MV-4-11 (cell line): ENCODE results near the gene AHCYL1.
A peak's percentile ranks its signal among the peaks of the same experiment; 100 is the strongest.

ENCODE experiments used
- DNase-seq: peaks from one replicate; lab custom pipeline; 2025; lab: John Stamatoyannopoulos, UW

AHCYL1 gene

DNA sequence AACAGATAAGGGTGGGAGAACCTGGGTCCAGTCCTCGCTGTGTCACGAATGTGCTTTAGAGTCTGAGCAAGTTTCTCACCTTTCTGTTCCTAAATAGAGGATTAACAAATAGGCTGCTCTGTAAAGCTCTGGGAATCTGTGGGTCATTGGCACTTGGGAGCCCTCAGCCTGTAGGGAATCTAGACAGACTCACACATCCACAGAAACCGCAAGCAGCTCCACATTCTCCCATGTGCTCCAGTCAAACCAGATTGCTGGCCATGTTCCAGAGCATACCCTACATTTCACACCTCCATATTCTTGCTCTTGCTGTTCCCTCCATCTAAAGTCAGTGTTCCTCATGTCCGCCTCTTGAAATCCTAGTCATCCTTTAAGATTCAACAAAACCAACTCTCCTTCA is 7.8 kb upstream of the AHCYL1 start:
- DNase-seq = no peak

DNA sequence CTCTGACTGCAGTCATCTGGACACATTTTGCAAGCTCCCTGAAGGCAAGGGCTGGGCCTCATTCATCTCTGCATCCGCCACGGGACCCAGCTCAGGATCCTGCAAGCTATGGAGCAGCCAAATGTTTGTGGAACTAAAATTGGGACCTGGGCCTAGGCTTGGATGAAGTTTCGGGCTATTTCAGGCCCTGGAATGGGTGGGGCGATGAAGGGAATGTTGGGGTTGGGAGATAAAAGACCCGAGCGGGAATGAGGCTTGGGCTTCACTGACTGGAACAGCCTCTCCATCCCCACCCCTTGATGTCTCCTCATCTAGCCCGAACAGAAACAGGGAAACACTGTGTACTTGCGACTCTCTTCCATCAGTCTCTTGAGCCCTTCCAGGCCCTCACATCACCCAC is 7.3 kb upstream of the AHCYL1 start:
- DNase-seq = no peak

DNA sequence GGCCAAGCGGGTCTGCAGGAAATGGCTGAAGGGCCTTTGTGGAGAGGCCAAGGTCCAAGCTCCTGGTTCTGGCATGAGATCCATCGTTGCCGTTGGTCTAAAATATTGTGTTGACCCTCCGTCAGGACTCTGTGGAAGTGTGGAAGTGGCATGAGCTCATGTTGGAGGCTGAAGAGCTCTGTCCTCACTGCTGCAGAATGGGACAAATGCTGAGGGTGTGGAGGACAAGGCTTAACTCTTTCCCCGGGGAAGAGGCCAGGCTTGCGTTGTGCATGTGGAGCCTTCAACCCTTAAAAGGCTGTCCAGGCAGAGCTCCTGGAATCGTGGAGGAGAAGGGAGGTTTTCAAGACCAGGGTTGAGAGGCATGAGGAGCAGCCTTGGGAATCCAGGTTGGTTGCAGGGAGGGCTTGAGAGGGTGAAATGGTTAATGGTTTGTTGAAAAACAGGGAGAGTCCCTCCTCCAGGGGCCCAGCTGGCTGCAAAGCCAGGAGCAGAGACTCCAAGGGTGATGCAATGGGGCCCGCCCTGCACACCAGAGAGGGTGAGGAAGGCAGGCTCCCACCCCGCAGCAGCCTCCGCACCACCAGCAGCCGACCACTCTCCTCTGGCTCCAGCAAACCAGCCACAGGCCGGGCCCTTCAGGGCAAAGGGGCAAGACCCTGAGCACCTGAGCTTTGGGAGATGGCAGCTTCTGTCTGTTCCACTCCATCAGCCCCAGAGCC is 6.7 kb upstream of the AHCYL1 start:
- DNase-seq = peak; percentile 2

DNA sequence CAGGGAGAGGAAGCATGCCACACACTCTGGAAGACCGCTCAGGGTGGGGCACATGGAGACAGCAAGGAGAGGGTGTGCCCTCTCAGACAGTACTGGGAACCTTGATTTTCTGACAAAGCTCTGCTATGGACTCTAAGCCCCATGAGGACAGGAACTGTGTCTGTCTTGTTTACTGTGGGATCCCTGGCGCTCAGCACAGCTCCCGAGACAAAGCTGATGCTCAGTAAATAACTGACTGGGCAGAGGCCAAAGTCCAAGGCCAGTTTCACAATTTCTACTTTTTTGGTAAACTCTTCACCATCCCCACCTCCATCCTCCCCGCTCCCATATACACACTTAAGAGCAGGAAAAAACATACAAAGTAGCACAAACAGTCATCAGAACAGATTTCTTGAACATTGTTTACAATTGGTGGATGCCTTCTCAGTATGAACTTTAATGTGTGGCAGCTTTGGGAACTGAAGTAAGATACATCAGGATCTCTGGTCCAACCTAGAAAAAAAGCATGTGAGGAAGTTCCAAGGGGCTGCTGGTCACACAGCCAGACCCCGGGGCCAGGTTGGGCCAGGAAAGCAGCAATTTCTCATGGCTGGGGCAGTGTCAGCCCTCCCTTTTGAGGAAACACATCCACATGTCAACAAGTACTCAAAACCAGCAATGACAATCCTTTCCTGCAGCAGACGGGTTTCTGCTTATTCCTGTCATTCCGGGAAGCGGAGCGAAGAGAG is 5.6 kb upstream of the AHCYL1 start:
- no peak for DNase-seq

DNA sequence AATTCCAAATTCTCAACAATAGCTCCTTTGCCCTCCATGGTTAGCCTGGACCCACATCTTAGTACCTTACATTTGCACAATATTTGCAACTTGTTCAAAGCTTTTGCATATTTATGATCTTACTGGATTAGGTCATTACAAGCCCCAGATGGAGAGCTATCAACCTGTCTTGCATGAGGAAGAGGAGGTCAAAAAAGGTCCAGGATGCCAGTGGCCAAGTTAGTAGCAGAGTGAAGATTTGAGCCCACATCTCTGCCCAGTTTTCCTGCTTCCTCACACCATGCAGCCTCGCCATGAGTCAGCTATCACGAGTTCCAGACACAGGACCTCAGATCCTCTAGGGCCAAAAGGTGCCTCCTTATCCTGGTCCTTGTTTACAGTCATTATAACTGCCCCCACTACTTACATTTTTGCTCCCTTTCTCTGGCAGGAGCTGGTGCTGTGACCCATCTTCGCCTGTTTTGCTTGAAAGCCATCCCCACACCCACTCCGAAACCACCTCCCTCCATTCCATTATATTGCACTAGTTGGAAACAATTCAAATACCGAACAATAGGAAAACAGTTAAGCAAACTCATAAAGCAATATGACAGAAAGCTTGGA is 5.0 kb upstream of the AHCYL1 start:
- no peak for DNase-seq

DNA sequence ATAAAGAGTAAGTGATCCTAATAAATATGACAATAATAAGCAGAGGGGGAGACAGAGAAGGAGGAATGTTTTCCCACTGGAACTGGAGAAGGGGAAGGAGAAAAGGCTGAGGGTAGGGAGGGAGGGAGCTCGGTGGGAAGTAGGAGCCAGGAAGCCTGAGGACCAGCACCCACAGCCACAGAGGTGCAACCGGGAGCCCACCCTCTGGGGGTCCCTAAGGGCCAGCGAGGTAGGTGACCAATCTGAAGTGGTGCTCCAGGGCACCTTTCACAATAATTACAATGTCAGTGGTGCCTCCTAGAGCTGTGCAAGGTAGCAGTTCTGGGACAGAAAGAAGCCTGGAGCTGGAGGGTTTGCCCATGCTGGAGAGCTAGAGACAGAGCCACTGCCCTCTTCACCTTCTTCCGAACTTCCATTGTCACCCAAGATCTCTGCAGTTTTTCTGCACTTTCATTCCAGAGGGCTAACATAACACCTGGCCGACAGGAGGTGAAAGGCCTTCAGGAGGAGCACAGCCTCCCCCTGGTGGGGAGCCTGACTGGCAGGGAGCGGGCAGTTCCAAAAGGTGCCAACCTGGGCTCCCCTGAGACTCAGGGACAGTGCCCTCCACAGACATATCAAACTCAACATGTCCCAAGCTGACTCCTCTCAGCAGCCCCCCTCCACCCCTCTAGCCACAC is 4.1 kb upstream of the AHCYL1 start:
- no peak for DNase-seq

DNA sequence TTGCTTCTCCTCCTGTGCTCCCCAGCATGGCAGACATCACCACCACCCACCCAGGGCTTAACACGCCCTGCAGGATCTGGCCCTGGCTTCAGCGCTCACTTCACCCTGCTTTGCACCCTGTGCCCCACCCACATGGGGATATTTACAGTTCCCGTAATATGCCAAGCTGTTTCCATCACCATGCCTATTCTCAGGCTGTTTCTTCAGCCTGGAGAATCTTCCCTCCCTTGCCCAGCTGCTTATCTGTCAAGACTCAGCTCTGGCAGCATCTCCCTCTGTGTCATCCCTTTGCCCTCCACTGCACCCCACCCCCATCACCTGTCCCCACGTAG is 3.6 kb upstream of the AHCYL1 start:
- no peak for DNase-seq

DNA sequence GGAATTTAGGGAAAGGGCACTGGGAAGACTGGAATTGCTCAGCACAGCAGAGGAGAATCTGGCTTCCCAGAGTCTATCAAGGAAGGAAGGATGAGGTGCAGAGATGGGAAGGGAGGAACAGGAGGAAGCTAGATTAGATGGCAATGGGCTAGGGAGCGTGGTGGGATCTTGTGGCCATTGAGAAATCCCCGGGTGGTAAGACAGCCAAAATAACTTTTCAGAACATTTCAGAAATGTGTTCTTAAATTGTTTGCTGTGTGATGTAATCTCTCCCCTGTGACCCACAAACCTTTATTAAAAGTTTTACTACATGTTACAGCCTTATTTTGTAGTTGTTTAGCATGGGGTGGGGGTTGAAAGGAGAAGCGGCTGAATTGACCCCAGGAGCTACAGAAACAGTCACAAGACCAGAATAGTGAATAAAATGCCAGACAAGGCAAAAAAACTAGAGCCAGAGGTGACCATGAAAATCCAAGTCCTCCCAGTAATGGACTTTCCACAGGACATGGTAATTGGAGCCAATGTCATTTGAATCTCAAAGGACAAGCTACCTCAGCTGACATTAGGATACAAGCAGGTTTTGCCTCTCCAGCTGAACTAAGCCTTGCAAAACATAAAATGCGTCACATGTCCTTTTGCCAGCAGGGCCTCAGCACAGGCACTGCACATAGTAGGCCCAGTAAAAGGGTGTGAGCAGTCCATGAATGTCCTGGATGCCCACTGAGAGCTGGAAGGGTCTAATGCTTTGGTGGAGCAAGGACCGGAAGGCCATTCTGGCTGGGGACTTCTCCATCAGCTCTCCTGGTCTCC is 980 bp upstream of the AHCYL1 start:
- DNase-seq = peak; percentile 8

DNA sequence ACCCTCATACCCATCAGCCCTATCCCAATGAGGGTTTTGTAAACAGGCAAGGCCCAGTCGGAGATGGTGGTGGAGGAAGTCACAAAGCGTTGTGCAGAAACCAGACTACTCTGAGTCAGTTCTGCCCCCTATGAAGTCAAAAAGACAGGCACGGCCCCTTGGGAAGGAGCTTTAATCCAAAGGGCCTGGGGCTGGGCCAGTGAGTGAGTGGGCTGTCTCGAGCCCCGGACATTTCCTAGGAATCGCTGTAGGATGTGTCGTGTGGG is 442 bp upstream of the AHCYL1 start:
- peak; percentile 71 for DNase-seq

DNA sequence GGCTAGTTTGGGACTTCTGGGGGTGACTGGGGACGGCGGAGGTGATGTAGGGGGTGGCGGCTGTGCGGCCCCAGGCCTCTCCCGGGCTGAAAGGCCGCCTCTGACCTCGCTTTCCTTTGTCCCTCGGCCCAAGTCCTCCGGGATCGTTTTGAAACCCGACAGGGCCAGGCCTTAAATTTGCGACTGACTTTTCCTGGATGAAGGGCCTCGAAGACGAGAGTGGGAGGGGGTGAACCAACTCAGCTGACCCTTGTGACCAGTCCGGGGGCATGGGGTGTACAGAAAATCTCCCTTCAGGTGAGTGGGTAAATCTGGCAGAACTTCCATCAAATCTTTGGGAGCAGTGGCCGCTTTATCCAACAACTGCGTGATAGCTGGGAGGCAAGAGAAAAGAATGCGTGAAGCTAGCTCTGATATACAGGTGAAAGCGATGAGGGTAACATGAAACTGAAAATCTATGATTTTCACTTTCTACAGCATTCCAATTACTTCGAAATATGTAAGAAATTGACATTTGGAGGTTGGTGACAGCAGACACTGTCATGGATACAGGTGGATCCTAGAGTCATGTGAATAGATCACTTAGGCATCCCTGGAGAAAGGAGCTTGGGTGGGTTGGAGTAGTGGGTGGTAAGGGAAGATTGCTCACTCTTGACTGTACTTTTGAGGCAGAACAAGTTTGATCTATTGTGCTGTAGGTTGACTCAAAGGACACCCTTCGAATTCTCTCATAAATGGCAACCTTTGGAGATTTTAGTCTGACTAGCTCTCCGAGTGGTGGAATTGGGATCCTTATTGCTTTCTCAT is 885 bp downstream of the AHCYL1 start:
- DNase-seq = no peak

DNA sequence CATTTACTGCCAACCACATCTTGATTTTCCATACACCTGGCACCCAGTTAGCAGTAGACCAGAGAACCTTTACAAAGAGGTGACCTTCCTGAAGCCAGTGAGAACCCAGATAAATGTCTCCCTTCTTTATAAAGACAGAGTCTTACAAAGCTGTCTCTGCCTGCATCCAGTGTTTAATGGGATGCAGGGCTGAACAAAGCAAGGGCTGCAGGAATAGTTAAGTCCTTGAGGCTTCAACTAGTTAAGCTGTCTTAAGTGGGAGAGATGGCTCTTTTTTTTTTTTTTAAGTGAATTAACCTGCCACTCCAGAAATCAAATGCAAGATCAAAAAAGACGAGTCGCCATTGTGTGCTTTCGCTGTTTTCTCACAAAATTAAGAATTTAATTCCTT is 1.5 kb downstream of the AHCYL1 start:
- DNase-seq = no peak

DNA sequence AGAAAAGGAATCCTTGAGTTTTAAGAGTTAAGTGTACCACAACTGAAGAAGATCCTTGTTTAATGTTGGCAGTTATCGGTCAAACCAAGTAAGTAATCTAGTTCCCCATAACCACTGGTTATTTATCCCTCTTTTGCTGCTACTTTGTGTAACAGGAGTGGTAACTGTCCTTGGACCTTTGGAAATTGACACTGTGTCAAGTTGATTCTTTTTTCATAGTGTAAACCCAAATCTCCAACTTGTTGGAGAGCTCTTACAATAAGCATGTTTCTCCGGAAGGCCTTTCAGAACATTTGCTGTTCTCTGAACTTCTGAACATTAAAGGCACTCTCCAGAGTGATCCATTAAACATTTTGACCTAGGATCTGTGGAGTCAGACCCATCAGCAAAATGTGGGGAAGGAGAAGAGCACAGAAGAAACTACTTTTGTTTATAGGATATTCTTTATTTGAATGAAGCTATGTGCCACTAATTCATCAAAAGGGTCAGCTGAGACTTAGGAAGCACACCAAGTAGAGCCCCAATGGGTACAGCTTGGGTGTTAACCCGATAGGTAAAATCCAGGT is 3.9 kb downstream of the AHCYL1 start:
- DNase-seq = no peak

DNA sequence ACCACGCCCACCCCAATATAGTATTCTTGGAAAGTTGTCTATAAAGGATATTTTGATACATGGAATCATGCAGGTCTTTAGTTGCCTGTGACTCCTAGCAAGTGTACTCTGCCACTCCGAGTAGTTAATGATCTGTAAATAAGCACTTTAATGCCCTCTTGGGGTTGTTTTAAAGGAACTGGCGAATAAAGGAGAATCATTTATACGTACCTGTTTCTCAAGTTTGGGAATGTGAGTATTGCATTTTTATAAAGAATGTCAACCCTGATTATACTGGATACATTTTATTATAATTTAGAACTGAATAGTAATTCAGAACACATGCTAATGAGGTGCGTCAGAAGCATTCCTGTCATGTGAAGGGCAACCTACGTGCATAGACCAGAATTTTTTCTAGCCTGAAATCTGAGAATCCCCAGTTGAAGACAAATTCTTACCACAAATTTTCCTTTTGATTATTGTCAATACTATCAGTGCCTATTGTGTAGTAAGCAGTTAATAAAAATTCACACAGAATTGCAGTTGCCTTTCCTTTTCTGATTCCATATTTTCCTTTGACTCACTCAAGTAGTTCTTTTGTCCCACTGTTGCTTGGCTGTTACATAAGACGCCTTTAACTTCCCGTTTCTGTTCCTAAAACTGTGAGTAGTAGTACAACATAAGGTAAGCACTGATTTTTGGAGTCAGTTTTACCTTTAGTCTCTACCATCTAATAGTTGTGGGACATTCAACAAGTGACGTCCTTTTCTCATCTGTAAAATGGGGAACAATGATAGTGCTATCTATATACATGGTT is 5.1 kb downstream of the AHCYL1 start:
- peak; percentile 75 for DNase-seq

DNA sequence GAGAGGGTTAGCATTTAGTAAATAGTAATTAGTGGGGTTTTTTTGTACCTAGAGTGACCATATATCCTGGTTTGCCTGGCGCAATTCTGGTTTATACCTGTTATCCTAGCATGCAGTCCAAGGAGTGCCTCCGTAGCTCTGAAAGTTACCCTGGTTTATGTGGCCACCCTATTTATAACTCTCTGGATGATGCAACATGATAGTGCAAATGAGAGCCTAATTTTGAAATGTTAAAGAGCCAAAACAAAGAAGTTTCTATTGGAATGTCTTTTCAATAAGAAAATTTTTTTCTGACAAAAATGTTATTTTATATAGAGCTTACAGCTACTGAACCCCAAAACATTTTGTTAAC is 5.7 kb downstream of the AHCYL1 start:
- DNase-seq = peak; percentile 40

DNA sequence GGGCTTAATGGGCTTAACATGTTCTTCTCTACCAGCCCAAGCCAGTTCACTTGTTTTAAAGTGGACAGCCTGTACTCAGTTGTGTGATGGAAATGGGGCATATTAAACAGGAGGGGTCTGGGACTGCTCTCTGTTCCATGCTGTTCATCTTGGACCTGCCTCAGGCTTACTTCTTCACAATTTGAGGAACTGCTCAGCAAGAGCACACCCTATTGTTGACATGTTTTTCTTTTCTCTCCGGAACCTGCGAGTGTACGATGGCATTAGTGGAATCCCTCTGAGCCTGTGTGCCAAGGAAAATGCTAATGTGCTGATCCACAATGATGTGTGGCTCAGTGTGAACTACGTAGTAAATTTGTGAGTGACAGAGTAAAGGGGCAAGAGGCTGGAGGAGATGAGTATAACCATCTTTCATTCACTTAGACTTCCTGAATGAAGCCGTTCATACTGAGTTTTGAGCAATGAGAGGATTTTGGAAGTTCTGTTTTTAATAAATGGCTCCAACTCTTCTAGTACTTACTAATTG is 6.9 kb downstream of the AHCYL1 start:
- DNase-seq = peak; percentile 1

DNA sequence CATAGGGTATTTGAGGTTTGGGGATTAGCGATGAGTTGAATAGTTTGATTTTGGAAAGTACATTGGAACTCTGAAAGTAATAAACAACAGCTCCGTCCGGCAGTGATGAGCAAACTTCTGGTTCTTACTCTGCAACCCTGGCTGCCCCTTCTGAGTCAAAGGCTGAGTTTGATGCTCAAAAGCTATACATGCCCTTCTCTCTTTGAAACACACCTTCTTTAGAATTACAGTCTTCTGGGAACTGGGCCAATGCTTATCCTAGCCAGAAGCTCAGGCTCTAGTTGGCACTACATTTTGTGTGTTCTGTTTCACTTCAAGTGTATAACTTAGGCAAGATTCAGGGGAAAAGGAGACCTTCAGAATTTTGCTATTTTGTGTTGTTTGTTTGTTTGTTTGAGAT is 9.3 kb downstream of the AHCYL1 start:
- no peak for DNase-seq

DNA sequence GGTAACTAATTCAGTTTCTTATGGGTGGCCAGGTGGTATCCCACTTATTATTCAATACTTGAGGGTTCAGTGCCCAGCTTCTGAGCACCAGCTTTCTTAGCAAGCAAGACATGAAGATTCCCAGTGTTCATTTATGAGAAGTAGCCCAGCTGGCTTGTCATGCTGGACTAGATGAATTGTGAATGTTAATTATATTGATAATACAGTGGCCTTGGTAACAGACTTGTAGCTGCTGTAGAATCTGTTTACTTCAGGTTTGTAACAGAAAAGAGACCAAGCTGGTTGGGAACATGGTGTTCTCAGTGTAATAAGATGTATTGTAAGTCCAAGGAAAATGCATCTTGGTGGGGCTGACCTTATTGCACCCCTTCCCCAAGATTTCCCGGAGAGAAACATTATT is 10.1 kb downstream of the AHCYL1 start:
- DNase-seq = no peak

DNA sequence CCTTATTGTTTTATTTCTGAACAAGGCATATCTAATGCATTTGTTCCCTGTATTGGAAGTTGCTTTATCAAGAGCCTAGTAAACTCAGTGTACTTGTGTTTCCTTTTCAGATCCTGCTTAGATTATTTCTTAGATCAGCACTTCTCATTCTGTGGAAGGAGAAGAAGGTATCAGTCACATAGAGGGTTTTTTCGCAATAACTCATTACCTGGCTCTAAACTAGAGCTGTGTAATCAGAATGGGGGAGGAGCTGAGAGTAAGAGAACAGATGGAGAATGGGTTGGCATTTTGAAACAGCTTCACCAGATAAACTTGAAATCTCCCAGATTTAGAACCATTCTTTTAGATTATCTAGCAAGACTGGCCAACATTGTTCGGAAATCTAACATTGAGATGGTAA is 11.0 kb downstream of the AHCYL1 start:
- no peak for DNase-seq

DNA sequence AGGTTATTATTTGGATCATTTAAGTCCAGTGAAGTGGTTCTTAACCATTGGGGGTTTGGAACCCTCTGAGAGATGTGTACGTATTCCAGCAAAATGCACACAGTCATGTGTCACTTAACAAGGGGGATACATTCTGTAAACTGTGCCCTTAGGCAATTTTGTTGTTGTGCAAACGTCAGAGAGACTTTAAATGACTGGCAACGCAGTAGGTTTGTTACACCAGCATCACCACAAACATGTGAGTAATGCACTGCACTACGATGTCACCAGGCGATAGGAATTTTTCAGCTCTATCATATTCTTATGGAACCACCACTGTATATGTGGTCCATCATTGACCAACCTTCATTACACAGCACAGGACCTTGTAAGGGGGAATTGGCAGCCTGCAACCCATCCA is 11.9 kb downstream of the AHCYL1 start:
- DNase-seq = no peak

DNA sequence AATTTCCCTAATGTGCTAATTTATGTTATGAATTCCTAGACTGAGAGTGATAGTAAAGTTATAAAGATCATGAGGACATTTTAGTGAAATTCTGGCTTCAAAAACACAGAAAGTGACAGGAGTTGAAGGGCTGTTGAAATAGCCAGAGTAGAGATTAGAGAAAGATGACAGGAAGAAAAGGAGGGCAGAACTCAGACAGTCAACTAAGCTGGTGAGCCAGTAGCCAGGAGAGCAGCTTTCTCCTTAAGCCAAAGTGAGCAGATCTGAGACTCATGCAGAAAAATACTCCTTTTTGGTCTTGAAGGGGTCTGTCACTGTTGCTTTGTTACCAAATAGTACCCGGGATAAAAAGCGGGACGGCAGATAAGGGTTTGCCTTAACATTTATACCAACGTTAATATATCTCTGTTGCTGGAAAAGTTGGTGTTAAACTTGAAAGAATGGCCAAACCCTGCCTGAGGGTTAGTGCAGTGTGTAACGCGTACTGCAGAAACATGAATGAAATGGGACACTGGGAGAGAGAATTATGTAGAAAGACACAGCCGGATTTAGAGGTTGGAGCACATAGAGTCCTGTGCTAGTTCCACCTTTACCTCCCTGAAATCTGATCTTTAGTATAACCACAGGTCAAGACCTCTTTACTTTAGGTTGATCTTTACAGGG is 12.8 kb downstream of the AHCYL1 start:
- no peak for DNase-seq
